ENCODE measurements around the gene SMARCD2.
"Not testable (repeated sequence)": the region's sequence is repeated elsewhere in the genome, so short reads cannot be mapped to it uniquely, and the experiment has no call there.

The SMARCD2 gene

DNA sequence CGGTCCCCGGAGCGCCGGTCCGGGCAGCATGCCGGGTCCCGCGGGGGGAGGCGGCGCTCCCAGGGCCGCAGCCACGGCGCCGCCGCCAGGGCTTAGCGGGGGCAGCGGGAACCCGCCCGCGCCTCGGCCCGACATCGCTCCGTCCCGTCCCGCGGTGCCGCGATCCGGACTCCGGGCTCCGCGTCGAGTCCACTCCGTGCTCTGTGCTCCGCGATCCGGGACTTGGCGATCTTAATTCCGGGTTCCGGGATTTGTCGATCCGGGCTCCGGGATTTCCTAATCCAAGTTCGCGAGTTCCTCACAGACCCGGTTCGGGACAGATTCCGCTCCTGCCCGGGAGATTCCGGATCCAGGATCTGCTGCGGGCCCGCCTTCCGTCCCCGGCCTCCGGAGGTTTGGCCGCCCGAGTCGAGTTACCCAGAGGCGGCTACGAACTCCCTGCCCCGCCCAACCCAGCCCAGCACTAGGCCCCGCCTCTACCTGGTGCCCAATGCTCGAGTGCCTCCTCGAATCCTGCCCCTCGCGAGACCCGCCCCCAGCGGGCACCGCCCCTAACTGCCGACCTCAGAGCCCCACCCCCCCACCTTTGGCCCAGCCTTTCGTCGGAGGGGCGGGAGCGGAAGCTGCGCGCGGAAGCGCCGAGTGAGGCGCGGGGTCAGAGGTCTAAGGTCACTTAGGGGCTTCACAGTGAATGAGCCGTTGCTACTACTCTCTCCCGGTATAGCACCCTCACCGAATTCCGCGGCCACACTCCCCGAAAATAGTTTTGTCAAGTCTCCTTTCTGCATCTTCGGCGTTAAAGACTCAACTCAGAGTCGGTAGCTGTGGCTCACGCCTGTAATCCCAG is at the start of gene SMARCD2:
SMARCD2 (minus strand) TSS at position 146 of the 847 bp plus-strand sequence; CDS start at position 135, 11 bp downstream.
- DNase-seq (ENCODE audit: low read depth in 2 of 2): peak; percentile 98

DNA sequence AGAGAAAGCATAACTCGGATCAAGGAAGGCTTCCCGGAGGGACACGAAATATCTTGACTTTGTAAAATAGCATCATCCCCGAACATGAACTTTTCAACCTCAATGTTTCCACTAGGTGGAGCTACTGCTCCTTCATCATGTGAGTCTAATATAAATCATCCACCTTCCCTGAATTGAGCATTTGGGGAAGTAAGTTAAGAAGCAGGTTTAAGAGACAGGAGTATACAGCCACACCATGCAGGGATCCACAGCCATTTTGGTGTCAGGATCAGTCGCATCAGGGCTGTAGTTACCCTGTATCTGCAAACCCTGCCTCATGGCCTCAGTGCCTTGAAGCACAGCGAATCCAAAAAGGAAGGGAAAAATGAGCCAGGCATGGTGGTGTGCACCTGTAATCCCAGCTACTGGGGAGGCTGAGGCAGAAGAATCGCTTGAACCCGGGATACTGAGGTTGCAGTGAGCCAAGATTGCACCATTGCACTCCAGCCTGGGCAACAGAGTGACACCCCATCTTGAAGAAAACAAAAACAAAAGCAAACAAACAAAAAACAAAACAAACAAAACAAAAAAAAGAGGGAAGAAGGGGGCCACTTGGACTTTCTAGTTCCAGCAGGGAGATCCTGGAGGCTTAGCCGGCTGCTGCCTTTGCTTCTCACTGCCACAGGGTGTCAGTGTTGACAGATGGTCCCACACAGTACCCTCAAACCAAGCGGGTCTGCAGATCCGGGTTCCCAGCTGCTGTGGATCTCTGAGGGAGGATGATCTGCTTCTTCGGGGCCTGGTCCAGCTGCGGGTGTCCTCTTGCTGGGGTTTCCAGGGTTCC is 46.8 kb upstream of the SMARCD2 start:
- not testable (repeated sequence) for DNase-seq (ENCODE audit: low read depth in 2 of 2)

DNA sequence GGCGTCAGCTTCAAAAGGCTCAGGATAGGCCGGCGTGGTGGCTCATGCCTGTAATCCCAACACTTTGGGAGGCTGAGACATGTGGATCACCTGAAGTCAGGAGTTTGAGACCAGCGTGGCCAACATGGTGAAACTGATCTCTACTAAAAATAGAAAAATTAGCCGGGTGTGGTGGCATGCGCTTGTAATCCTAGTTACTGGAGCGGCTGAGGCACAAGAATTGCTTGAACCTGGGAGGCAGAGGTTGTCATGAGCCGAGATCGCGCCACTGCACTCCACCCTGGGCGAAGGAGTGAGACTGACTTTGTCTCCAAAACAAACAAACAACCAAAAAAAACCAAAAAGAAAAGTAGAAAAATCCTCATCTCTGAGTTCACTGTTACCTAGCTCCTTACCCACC is 42.6 kb upstream of the SMARCD2 start:
- not testable (repeated sequence) for DNase-seq (ENCODE audit: low read depth in 2 of 2)

DNA sequence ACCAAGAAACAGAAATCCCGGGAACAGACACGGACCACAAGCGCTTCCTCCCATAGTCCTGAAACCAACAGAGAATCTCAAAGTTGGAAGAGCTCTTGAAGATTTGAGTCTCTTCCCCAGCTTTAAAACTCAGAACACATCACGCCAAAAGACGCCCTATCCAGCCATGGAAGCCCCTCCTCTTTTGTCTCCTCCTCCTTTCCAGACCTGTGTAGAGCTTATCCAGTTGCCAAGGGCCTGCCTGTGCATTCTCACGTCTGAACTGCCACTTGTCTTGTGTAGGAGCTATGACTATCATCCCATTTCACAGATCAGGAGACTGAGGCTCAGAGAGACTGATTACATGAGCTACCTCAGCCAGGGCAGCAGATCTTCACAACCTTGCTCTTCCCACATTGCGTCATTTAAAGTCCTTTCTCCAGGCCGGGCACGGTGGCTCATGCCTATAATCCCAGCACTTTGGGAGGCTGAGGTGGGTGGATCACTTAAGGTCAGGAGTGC is 40.2 kb upstream of the SMARCD2 start:
- not testable (repeated sequence) for DNase-seq (ENCODE audit: low read depth in 2 of 2)

DNA sequence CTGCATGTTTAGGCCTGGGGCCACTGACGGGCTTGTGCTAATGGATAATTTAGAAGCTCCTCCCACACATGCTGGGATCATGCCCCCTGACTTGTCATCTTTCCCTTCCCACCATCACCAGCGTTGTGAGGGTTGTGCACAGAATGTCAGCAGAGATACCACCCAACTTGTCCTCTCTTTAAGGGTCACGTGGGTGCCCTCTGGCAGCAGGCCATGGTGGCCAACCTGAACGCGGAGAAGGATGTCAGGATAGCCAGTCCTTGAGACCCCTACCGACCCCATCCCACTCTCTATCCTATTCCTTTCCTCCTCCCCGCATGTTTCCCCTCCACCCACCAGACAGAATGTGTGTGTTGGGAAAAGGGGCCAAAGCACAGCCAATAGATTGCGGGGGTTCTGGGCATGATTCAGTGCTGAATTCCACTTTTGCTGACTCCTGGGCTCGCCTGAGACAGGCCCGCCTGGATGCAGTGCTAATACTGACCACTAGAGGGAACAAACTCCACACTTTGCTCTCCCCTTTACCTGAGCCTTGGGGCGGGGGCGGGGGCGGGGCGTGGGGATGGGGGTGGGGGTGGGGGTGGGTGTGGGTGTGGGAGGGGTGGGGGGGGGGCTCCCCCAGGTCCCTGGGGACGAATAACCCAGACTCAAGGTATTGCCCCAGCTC is 39.6 kb upstream of the SMARCD2 start, which contains the start of gene GH2:
GH2 (minus strand) TSS at position 10 of the 667 bp plus-strand sequence. CDS start 143 bp downstream, outside the sequence.
- DNase-seq (ENCODE audit: low read depth in 2 of 2): peak; percentile 16 to 17

DNA sequence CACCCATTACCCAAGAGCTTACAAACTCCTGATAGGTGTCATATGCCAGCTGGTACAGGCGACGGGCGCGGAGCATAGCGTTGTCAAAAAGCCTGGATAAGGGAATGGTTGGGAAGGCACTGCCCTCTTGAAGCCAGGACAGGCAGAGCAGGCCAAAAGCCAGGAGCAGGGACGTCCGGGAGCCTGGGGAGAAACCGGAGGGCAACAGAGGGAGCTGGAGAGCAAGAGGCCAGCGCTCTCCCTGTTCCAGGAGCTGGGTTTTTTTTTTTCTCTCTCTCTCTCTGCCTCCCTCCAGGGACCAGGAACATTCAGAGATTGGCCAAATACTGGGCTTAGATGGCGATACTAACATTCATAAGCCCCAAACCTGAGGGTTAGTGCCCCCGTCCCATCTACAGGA is 38.9 kb upstream of the SMARCD2 start:
- DNase-seq (ENCODE audit: low read depth in 2 of 2): not testable (repeated sequence)

DNA sequence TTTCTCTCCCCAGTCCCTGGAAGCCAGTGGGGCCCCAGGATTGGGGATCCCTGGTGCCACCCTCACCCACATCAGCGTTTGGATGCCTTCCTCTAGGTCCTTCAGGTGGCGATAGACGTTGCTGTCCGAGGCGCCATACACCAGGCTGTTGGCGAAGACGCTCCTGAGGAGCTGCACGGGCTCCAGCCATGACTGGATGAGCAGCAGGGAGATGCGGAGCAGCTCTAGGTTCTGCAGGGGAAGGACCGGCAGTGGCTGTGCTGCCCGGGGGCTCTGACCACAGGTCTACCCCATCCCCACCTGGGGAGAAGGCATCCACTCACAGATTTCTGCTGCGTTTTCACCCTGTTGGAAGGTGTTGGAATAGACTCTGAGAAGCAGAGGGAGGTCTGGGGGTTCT is 38.2 kb upstream of the SMARCD2 start:
- DNase-seq (ENCODE audit: low read depth in 2 of 2): no peak

DNA sequence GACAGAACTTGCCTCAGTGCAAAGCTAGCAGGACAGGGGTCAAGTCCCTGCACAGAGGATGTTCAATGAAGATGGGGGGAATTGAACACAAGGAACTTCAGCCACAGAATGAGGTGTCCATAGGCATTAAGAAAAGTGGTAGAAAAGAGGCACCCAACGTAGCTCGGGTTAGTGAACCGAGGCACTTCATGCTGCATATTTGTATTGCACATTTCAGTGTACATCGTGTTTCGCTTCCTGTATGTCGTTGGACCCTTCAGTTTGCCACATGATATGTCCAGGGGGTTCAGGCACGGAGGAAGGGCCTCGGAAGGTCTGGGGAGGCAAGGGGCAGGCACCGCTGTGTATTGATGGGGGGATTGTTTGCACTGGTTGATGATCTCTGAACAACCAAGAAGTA is 35.9 kb upstream of the SMARCD2 start:
- DNase-seq (ENCODE audit: low read depth in 2 of 2): not testable (repeated sequence)

DNA sequence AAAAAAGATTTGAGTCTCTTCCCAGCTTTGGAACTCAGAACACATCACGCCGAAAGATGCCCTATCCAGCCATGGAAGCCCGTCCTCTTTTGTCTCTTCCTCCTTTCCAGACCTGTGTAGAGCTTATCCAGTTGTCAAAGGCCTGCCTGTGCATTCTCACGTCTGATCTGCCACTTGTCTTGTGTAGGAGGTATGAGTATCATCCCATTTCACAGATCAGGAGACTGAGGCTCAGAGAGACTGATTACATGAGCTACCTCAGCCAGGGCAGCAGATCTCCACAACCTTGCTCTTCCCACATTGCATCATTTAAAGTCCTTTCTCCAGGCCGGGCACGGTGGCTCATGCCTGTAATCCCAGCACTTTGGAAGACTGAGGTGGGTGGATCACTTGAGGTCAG is 32.2 kb upstream of the SMARCD2 start:
- not testable (repeated sequence) for DNase-seq (ENCODE audit: low read depth in 2 of 2)

DNA sequence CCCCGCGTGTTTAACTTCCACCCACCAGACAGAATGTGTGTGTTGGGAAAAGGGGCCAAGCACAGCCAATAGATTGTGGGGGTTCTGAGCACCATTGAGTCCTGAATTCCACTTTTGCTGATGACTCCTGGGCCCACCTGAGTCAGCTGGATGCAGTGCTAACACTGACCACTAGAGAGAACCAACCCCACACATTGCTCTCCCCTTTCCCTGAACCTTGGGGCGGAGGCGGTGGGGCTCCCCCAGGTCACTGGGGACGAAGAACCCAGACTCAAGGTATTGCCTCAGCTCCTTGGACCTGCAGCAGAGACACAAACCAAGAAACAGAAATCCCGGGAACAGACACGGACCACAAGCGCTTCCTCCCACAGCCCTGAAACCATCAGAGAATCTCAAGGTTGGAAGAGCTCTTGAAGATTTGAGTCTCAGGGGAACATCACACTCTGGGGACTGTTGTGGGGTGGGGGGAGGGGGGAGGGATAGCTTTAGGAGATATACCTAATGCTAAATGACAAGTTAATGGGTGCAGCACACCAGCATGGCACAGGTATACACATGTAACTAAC is 31.7 kb upstream of the SMARCD2 start:
- not testable (repeated sequence) for DNase-seq (ENCODE audit: low read depth in 2 of 2)

DNA sequence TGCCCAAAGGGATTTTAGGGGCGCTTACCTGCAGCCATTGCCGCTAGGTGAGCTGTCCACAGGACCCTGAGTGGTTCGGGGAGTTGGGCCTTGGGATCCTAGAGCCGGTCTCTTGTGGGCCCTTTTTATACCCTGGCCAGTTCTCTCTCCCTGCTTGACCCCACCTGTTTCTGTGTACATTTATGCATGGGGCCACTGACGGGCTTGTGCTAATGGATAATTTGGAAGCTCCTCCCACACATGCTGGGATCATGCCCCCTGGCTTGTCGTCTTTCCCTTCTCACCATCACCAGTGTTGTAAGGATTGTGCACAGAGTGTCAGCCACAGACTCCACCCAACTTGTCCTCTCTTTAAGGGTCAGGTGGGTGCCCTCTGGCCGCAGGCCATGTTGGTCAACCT is 31.1 kb upstream of the SMARCD2 start, which contains the start of gene CSH2:
CSH2 (minus strand) TSS at position 101 of the 400 bp plus-strand sequence; CDS start at position 38, 63 bp downstream.
- DNase-seq (ENCODE audit: low read depth in 2 of 2): not testable (repeated sequence)

DNA sequence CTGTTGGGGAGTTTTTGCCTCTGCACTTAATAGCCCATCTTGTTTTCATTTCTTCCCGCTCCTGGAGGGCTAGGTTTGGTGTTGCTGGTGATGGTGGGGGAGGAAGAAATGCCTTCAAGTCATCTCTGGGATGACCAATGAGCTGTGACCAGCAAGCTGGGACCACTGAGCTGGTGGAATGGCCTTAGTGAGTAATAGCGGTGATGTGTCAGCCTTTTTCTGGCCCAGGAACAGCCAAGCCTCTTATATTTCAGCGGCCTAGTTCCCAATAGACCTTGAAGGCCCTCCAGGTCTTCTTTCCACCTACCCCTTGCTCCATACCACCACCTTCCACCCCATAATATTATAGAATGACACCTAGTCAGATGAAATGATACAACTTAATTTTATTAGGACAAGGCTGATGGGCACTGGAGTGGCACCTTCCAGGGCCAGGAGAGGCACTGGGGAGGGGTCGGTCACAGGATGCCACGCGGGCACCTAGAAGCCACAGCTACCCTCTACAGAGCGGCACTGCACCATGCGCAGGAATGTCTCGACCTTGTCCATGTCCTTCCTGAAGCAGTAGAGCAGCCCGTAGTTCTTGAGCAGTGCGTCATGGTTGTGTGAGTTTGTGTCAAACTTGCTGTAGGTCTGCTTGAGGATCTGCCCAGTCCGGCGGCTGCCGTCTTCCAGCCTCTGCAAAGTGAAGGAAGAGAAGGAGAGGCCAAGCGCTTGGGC is 29.3 kb upstream of the SMARCD2 start:
- not testable (repeated sequence) for DNase-seq (ENCODE audit: low read depth in 2 of 2)

DNA sequence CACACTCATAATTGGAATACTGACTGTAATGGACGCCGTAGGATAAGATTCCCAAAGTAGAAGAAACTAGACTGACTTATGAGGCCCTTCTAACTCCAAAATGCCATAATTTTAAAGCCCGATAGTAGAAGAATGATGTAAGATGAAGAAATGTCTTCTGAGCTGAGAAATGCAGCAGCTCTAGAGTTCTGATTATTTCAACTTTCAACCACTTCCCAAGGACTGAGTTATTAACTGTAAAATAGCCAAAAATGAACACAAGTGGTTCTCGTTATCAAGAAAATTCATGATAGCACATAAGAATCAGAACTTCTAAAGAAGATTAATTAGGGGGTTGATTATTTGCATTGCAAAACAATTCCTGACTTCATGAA is 27.8 kb upstream of the SMARCD2 start:
- not testable (repeated sequence) for DNase-seq (ENCODE audit: low read depth in 2 of 2)

DNA sequence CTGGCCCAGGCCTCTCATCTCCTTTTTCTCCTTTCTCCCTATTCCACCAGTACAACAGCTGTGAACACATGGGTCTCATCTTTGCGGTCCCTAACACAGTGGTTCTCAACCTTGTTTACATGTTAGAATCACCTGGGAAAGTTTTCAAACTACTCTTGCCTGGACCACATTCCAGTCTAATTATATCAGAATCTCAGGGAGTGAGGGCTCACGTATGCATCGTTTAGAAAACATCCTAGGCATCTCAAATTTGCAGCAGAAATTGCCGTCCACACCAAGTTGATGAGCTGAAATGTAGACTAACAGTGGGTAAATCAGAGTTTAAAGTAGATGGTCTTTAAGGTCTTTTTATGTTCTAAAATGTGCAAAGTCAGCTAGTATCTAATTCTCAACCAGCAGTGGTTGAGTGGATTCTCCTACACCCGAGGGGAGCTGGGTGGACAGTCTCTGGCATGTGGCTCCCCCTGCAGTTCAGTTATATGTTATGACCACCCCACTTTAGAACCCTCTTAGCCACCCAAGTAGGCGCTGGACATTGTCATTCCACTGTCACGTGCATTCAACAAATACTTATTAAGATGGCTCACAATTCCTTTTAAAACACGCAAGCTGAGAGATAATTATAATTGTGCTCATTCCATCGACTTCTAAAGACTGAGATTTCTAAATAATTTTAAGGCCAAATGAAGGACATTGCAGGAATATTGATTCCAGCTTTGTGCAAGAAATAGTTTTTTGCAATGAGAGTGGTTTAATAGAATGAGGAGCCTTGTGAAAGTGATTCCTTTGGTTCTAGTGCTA is 27.2 kb upstream of the SMARCD2 start:
- DNase-seq (ENCODE audit: low read depth in 2 of 2): not testable (repeated sequence)

DNA sequence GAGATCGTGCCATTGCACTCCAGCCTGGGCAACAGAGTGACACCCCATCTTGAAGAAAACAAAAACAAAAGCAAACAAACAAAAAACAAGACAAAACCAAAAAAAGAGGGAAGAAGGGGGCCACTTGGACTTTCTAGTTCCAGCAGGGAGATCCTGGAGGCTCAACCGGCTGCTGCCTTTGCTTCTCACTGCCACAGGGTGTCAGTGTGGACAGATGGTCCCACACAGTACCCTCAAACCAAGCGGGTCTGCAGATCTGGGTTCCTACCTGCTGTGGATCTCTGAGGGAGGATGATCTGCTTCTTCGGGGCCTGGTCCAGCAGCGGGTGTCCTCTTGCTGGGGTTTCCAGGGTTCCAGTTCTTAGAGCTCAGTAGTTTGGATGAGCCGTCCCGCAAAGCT is 24.1 kb upstream of the SMARCD2 start:
- not testable (repeated sequence) for DNase-seq (ENCODE audit: low read depth in 2 of 2)

DNA sequence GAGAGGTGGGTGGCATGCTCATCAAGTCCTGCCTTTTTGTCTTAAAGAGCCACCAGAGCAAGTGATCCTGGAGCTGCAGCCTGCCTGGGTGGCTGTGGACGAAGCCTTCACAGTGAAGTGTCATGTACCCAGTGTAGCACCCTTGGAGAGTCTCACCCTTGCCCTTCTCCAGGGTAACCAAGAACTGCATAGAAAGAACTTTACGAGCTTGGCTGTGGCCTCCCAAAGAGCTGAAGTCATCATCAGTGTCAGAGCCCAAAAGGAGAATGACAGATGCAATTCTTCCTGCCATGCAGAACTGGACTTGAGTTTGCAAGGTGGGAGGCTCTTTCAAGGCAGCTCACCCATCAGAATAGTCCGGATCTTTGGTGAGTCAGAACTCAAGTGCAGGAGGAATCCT is 16.8 kb upstream of the SMARCD2 start:
- no peak for DNase-seq (ENCODE audit: low read depth in 2 of 2)

DNA sequence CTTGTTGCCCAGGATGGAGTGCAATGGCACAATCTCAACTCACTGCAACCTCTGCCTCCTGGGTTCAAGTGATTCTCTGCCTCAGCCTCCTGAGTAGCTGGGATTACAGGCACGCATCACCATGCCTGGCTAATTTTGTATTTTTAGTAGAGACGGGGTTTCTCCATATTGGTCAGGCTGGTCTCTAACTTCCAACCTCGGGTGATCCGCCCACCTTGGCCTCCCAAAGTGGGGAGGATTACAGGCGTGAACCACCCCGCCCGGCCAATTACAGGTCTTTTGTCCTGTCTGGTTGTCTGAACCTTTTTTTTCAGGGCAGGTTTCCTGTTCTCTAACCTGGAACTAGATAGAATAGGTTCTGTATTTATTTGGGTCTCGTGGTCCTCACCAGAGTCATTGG is 13.9 kb upstream of the SMARCD2 start:
- DNase-seq (ENCODE audit: low read depth in 2 of 2): not testable (repeated sequence)

DNA sequence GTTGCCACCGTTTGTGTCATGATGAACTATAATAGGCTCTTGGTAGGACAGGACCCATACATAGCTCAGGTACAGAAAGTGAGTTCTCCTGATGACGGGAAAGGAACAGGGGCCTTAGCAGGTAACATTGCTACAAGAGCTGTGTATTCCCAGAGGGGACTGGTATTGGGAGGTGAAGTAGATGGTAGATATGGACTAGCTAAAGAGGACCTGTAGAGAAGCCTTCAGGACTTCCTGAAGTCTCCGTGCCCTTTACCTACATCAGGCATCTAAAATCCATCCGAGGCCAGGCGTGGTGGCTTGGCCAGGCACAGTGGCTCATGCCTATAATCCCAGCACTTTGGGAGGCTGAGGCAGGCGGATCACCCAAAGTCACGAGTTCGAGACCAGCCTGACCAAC is 12.7 kb upstream of the SMARCD2 start:
- DNase-seq (ENCODE audit: low read depth in 2 of 2): no peak

DNA sequence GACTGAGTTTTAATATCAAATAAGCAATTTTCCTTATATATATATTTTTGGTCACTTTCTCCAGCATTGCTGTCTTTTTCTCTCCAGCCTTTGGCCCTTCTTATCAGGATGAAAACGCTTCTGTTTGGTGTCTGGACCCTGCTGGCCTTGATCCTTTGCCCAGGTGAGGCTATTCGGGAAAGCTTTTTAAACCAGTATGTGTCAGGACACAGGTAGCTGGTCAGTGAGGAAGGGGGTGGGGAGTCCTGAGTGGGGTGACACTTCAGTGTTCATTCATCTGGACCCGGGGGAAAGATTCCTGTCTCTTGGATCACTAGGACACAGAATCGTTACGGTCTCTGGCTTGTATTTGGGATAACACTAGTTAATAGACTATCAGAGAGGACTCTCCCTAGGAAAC is 12.2 kb upstream of the SMARCD2 start:
- no peak for DNase-seq (ENCODE audit: low read depth in 2 of 2)

DNA sequence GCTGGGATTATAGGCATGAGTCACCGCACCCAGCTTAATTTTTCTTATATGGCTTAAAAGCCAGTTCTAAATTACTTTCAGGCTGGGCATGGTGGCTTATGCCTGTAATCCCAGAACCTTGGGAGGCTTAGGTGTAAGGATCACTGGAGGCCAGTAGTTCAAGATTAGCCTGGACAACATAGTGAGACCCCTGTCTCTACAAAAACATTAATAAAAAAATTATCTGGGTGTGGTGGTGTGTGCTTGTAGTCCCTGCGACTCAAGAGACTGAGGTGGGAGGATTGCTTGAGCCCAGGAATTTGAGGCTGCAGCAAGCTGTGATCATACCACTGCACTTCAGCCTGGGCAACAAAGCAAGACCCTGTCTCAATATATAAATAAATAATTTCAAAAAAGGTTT is 10.8 kb upstream of the SMARCD2 start:
- DNase-seq (ENCODE audit: low read depth in 2 of 2): no peak

Measured in stimulated activated CD8-positive, alpha-beta memory T cell treated with anti-CD3 and anti-CD28 coated beads, Interleukin-2, amount 100 ng/mL, for 1 hour (primary cell).